Stimulated activated CD8-positive, alpha-beta memory T cell treated with anti-CD3 and anti-CD28 coated beads, Interleukin-7, amount 100 ng/mL, for 4 hours (primary cell): ENCODE data around the gene MFSD11.
"Not testable (repeated sequence)": the region's sequence is repeated elsewhere in the genome, so short reads cannot be mapped to it uniquely, and the experiment has no call there.

Source experiments
- DNase-seq, 2 donors: peaks; one replicate each; pipeline ENCODE4 v3.0.0-alpha.2; 2020; ENCODE audit warnings: low read depth in 2 of 2

The MFSD11 gene

GRCh38 chr17:76797241-76797840 lies 59.4 kb downstream of the MFSD11 start:
- no peak for DNase-seq

- no peak for DNase-seq
These were observed 63.8 kb downstream of the MFSD11 start for GRCh38 chr17:76801706-76802105.

GRCh38 chr17:76805319-76805718 lies 67.4 kb downstream of the MFSD11 start:
- no peak for DNase-seq

- DNase-seq, result not testable (repeated sequence)
These were observed 68.2 kb downstream of the MFSD11 start for GRCh38 chr17:76806151-76806550.

- not testable (repeated sequence) for DNase-seq
These were observed 68.8 kb downstream of the MFSD11 start for GRCh38 chr17:76806767-76807166.

GRCh38 chr17:76808326-76808725 lies 70.4 kb downstream of the MFSD11 start:
- no peak for DNase-seq

- DNase-seq, result no peak
These were observed 73.0 kb downstream of the MFSD11 start for GRCh38 chr17:76810956-76811355.

- no peak for DNase-seq
These were observed 73.9 kb downstream of the MFSD11 start for GRCh38 chr17:76811834-76812233.

- DNase-seq, result no peak
These were observed 74.3 kb downstream of the MFSD11 start for GRCh38 chr17:76812263-76812662.

GRCh38 chr17:76812968-76813367 lies 75.0 kb downstream of the MFSD11 start:
- DNase-seq, result no peak

- DNase-seq, result not testable (repeated sequence)
These were observed 78.1 kb downstream of the MFSD11 start for GRCh38 chr17:76815907-76816589.

GRCh38 chr17:76816590-76817135 lies 78.7 kb downstream of the MFSD11 start:
- peak; percentile 23 to 31 for DNase-seq

GRCh38 chr17:76820039-76820438 lies 82.1 kb downstream of the MFSD11 start:
- no peak for DNase-seq

- DNase-seq, result no peak
These were observed 82.6 kb downstream of the MFSD11 start for GRCh38 chr17:76820561-76820960.

GRCh38 chr17:76822184-76822778 lies 84.4 kb downstream of the MFSD11 start:
- DNase-seq, result no peak

GRCh38 chr17:76824093-76824492 lies 86.2 kb downstream of the MFSD11 start:
- no peak for DNase-seq

- no peak for DNase-seq
These were observed 88.6 kb downstream of the MFSD11 start for GRCh38 chr17:76826330-76827068.

GRCh38 chr17:76827736-76828135 lies 89.8 kb downstream of the MFSD11 start:
- DNase-seq, result no peak
